Ovary (tissue), 10 donors: ENCODE results near the gene SLAIN2. TPM values are rescaled to one million over a fixed set of nuclear protein-coding genes. Genes with fewer than 3 reads are reported as not detected.
A peak's percentile ranks its signal among the peaks of the same experiment; 100 is the strongest.
"Not testable (repeated sequence)": the region's sequence is repeated elsewhere in the genome, so short reads cannot be mapped to it uniquely, and the experiment has no call there.

Experiments
- DNase-seq, 5 donors: peaks; one replicate each; pipeline ENCODE4 v3.0.0-alpha.2; 2019 to 2020
- H3K27ac ChIP-seq, 2 donors: fragments of 200-600 bp; one replicate each; pipeline versions ENCODE4 v1.5.1 to v1.8.0; 2019 to 2022
- H3K27me3 ChIP-seq: fragments of 200-600 bp; one replicate; pipeline ENCODE4 v1.8.0; 2022
- H3K36me3 ChIP-seq: fragments of 200-600 bp; sonication (generic); one replicate; pipeline ENCODE4 v1.5.1; 2019
- H3K4me1 ChIP-seq: one replicate; pipeline ENCODE4 v1.8.1; 2013; ENCODE audit warnings: mild to moderate bottlenecking, moderate library complexity; ENCODE audit not compliant: insufficient read depth
- H3K4me3 ChIP-seq: fragments of 200-600 bp; sonication (generic); one replicate; pipeline ENCODE4 v1.5.1; 2017
- H3K9me3 ChIP-seq, 2 donors: fragments of 200-600 bp in 1 of 2; sonication (generic) in 1 of 2; one replicate each; pipeline versions ENCODE4 v1.5.1 to v1.8.1; 2013 to 2019; ENCODE audit warnings: mild to moderate bottlenecking in 1 of 2, moderate library complexity in 1 of 2
- EP300 ChIP-seq: sonication (generic); formaldehyde crosslinking; IDR thresholded peaks from one replicate; pipeline ENCODE4 v1.6.1; 2017; ENCODE audit warnings: antibody characterized with exemption
- POLR2A ChIP-seq: fragments of 450-650 bp; IDR thresholded peaks from one replicate; pipeline ENCODE4 v1.6.1; 2017; ENCODE audit warnings: antibody characterized with exemption, mild to moderate bottlenecking, moderate library complexity
- WGBS, 3 donors: extraction: QIAGEN DNeasy Blood & Tissue Kit in 1 of 3; methylation state at CpG; one replicate each; pipeline versions ENCODE4 v1.1.5 to v1.1.7; 2013 to 2017; 5-methylcytosine and 5-hydroxymethylcytosine counted together
- intact Hi-C, 4 donors: fragments of 100-400 bp; cut with DNase I; formaldehyde crosslinking; loops; one replicate each; pipeline versions ENCODE4 v1.11.0 to v1.15.1; 2022 to 2023
- long read RNA-seq, 3 donors: library from polyadenylated mRNA in 2 of 3; unstranded in 2 of 3; transcript quantifications; one replicate each; pipeline ENCODE4 v2.0.0 and lab custom pipeline, GENCODE V29; 2021 to 2026
- polyA plus RNA-seq, 2 donors: library from polyadenylated mRNA; stranded (reverse); fragments of 200-250 nt in 1 of 2; fragments of 350-450 nt in 1 of 2; fragmentation: Illumina TruSeq in 1 of 2; extraction: RNeasy Lipid Tissue Mini Kit (QIAGEN cat#74804) in 1 of 2; gene quantifications; one replicate each; pipeline ENCODE4 v1.2.3, GENCODE V29; 2013 to 2014
- total RNA-seq, 7 donors: library from RNA; depleted of rRNA in 2 of 7; stranded (reverse); fragments of >200 nt in 2 of 7; fragmentation: NEBNext Ultra II Directional in 3 of 7; extraction: Animal tissue kit (Norgen Biotek cat#: 25700) in 3 of 7; gene quantifications; one replicate each; pipeline versions ENCODE4 v1.1.0 to v1.2.4, GENCODE V29; 2016 to 2023
- TF ChIP-seq, protein P1 (sequence below), 3 donors: fragments of 450-650 bp in 2 of 3; fragments of 200-600 bp in 1 of 3; IDR thresholded peaks; one replicate each; pipeline versions ENCODE4 v1.5.1 to v1.8.0; 2016 to 2022; ENCODE audit warnings: antibody characterized with exemption in 3 of 3, mild to moderate bottlenecking in 1 of 3
- donor health status: DM: no; HTN: no; CAD: no; lungs with moderate emphysema.
- donor health status: DM: no; HTN: no; CAD: no.
- donor health status: Bipolar disorder and iron deficiency.
- donor health status: DM: yes; HTN: yes; CAD: no.
- donor health status: DM: no; HTN: no; CAD: no.
- donor health status: DM: yes; HTN: yes; CAD: no.

The SLAIN2 gene
- total RNA-seq (100 to 1,000 TPM in 1 of 7 donors, 10 to 100 TPM in 6; 38.4 to 127 (median 81.7) TPM), polyA plus RNA-seq (100 to 1,000 TPM in 1 of 2 donors, 10 to 100 TPM in 1; 38.2 to 133 TPM)
- long read RNA-seq, donor 1, full-length matches to known transcripts, result 1 of 40 reads
- long read RNA-seq, donor 1, partial matches to known transcripts, result 23 of 40 reads
- long read RNA-seq, donor 1, other reads (novel, unspliced or antisense), result 16 of 40 reads
- long read RNA-seq, donor 2, full-length matches to known transcripts, result 11 of 27 reads
- long read RNA-seq, donor 2, partial matches to known transcripts, result 16 of 27 reads
- long read RNA-seq, donor 2, other reads (novel, unspliced or antisense), result 0 of 27 reads
- long read RNA-seq, donor 3, full-length matches to known transcripts, result 27 of 91 reads
- long read RNA-seq, donor 3, partial matches to known transcripts, result 7 of 91 reads
- long read RNA-seq, donor 3, other reads (novel, unspliced or antisense), result 57 of 91 reads

DNA sequence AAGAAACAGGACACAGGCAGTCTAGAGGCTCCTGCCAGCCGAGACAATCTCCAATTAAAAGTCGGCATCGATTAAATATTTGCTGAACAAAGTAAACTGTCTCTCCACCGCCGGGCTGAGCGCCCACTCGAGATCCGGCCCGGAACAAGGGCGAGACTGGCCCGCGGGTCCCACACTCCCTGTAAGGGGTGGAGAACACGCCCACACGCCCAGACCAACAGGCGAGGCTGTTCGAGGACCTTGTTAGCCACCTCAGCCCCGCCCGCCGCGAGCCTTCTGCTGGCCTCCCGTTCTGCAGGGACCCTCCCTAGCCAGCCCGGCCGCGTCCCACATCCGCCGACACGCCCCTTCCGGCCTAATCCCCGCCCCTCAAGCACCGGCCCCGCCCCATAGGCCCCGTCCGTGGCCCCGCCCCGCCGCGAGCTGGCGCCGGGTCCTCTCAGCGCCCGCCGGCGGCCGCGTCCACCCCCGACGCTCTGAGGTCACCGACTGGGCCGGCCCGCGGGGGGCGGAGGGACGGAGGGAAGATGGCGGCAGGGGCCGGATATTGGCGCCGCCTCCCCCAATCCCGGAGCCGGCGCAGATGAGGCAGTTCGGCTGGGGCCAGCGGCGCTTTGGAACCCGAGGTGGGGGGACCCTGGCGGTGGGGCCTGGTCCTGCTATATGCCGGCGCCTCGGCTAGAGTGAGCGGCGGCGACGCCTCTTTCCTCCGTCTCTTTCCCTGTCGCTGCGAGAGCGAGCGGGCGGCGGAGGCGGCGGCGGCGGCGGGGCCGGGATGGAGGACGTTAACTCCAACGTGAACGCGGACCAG, at the start of gene SLAIN2:
Gene SLAIN2, plus strand, starts transcription at position 565 of the 811 bp plus-strand sequence. Its CDS starts 211 bp downstream, at position 776.
- WGBS, 3 donors, result 0 to 2% (median 1%) methylated on average over 47 to 89 of the region's 89 CpGs
- H3K27me3 ChIP-seq, result no peaks in the 10 kb centered on the region
- peak; percentile 99 to 100 (median 99) for DNase-seq
- H3K27ac ChIP-seq, result peak within 1 kb of the TSS; percentile 82 to 96
- intact Hi-C loops, result loop anchor here in 1 of 4 donors (10.0 kb wide), 1 partner anchor 434 kb away; no protein-coding TSS in a partner anchor
- H3K4me1 ChIP-seq, result peaks cover 4% of the 10 kb centered on the region
- no peaks in the 10 kb centered on the region for H3K36me3 ChIP-seq
- TF ChIP-seq, protein P1, sequence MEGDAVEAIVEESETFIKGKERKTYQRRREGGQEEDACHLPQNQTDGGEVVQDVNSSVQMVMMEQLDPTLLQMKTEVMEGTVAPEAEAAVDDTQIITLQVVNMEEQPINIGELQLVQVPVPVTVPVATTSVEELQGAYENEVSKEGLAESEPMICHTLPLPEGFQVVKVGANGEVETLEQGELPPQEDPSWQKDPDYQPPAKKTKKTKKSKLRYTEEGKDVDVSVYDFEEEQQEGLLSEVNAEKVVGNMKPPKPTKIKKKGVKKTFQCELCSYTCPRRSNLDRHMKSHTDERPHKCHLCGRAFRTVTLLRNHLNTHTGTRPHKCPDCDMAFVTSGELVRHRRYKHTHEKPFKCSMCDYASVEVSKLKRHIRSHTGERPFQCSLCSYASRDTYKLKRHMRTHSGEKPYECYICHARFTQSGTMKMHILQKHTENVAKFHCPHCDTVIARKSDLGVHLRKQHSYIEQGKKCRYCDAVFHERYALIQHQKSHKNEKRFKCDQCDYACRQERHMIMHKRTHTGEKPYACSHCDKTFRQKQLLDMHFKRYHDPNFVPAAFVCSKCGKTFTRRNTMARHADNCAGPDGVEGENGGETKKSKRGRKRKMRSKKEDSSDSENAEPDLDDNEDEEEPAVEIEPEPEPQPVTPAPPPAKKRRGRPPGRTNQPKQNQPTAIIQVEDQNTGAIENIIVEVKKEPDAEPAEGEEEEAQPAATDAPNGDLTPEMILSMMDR (IDR thresholded peaks at IDR 0.05), result peak; percentile 20 to 70 (median 50)
- peak; percentile 71 for TF ChIP-seq POLR2A
- no peak for TF ChIP-seq EP300
- H3K9me3 ChIP-seq, result no peaks in the 10 kb centered on the region
- peak within 1 kb of the TSS; percentile 59 for H3K4me3 ChIP-seq

DNA sequence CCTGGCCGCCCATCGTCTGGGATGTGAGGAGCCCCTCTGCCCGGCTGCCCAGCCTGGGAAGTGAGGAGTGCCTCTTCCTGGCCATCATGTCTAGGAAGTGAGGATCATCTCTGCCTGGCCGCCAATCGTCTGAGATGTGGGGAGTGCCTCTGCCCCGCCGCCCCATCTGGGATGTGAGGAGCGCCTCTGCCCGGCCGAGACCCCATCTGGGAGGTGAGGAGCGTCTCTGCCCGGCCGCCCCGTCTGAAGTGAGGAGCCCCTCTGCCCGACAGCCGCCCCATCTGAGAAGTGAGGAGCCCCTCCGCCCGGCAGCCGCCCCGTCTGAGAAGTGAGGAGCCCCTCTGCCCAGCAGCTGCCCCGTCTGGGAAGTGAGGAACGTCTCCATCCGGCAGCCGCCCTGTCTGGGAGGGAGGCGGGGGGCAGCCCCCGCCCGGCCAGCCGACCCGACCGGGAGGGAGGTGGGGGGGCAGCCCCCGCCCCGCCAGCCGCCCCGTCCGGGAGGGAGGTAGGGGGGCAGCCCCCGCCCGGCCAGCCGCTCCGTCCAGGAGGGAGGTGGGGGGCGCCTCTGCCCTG, 49.0 kb upstream of the SLAIN2 start:
- DNase-seq, intact Hi-C loops, H3K4me1 ChIP-seq, H3K36me3 ChIP-seq, H3K27ac ChIP-seq, H3K9me3 ChIP-seq, H3K27me3 ChIP-seq, H3K4me3 ChIP-seq: not testable (repeated sequence)
- WGBS, 3 donors, result 91 to 93% (median 93%) methylated on average over 19 to 40 of the region's 40 CpGs

DNA sequence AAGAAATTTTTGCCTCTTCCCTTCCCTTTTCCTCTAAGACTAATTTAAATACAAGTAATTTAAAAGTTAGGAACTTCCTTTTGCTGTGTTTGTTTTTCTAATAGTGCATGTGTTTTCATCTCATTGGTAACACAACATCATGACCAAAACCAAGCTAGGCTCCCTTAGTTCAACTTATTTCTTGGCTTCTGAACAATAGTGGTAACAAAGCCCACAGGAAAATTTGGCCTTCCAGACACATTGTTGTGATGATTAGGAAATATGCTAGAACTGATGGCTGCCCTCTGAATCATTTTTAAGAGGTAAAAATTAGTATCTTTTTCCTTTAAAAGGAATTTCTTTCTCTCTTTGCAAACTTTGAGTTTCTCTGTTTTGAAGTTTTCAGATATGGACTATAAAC, 46.2 kb upstream of the SLAIN2 start:
- TF ChIP-seq, protein P1 (IDR thresholded peaks at IDR 0.05), result no peak
- no peak for TF ChIP-seq POLR2A
- no peak for TF ChIP-seq EP300
- intact Hi-C loops, result no loop called here

DNA sequence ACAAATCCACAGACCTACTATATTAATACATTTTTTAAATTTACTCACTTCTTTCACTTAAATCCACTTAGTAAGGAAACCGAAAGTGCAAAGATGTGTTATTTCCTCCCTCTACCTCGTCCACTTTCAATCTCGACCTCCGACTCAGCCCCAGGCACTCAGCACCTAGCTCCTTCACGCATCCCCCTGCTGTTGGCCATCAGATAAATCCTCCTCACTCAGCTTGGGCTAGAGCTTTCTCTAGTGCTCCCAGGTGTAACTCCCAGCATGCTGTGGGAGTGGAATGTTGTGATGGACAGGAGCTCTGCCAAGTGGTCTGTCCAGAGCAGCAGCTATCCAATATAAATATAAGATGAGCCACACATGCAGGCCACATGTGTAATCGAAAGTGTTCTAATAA, 45.0 kb upstream of the SLAIN2 start:
- TF ChIP-seq POLR2A (no peak), EP300 (no peak)
- TF ChIP-seq, protein P1 (IDR thresholded peaks at IDR 0.05), result no peak
- DNase-seq, result no peak
- Histone ChIP-seq H3K4me1 (no peaks in the 10 kb centered on the region), H3K4me3 (no peak overlapping the region), H3K27ac (no peak overlapping the region), H3K9me3 (no peaks in the 10 kb centered on the region), H3K36me3 (no peaks in the 10 kb centered on the region), H3K27me3 (no peaks in the 10 kb centered on the region)
- intact Hi-C loops, result no loop called here
- 69 to 81% (median 70%) methylated on average over 6 of the region's 6 CpGs for WGBS, 3 donors

More for the DNA sequence above, 46.2 kb upstream of the SLAIN2 start:
- H3K4me1 ChIP-seq, result no peaks in the 10 kb centered on the region
- no peak overlapping the region for H3K4me3 ChIP-seq
- no peak for DNase-seq
- H3K27me3 ChIP-seq, result no peaks in the 10 kb centered on the region
- no peaks in the 10 kb centered on the region for H3K36me3 ChIP-seq
- H3K9me3 ChIP-seq, result no peaks in the 10 kb centered on the region
- no peak overlapping the region for H3K27ac ChIP-seq
